OCI-LY7 (cell line): ENCODE measurements around the gene CATSPERB. TPM values are rescaled to one million over a fixed set of nuclear protein-coding genes. Genes with fewer than 3 reads are reported as not detected.

Experiments used
- BruUV-seq: library from RNA; stranded (reverse); fragments of 400-500 nt; replicated peaks from 2 replicates; lab custom pipeline; 2021; lab: Mats Ljungman, UMichigan
- CTCF ChIA-PET: fragments of 300-600 bp; sonication (Branson Sonifier 250); formaldehyde crosslinking; loops from one replicate; lab custom pipeline; 2022; ENCODE audit warnings: antibody characterized with exemption; ENCODE audit not compliant: unreplicated experiment; lab: Charles Lee
- POLR2A ChIA-PET: fragments of 300-600 bp; sonication (Branson Sonifier 250); formaldehyde crosslinking; loops from one replicate; lab custom pipeline; 2022; ENCODE audit warnings: antibody characterized with exemption; lab: Charles Lee
- DNase-seq: peaks from one replicate; pipeline ENCODE4 v3.0.0-alpha.2; 2015; ENCODE audit warnings: low spot score
- H2AFZ ChIP-seq: fragments of 200-600 bp; sonication (generic), shearing (Covaris generic); 2 replicates; pipeline ENCODE4 v1.6.1; 2014; ENCODE audit warnings: mild to moderate bottlenecking, antibody characterized with exemption, low read length, moderate library complexity
- H3K27ac ChIP-seq: fragments of 200-600 bp; sonication (generic); 2 replicates; pipeline ENCODE4 v1.5.1; 2014; ENCODE audit warnings: mixed run types, low read depth, mild to moderate bottlenecking, moderate library complexity, low read length, inconsistent platforms; ENCODE audit not compliant: poor library complexity, severe bottlenecking
- H3K36me3 ChIP-seq: fragments of 200-600 bp; sonication (generic); 2 replicates; pipeline ENCODE4 v1.6.1; 2014; ENCODE audit warnings: mild to moderate bottlenecking, antibody characterized with exemption, low read length, moderate library complexity, mixed read lengths; ENCODE audit not compliant: insufficient read depth
- H3K4me1 ChIP-seq: fragments of 200-600 bp; sonication (generic); 2 replicates; pipeline ENCODE4 v1.5.1; 2014; ENCODE audit warnings: mild to moderate bottlenecking, low read length; ENCODE audit not compliant: insufficient read depth, poor library complexity, severe bottlenecking
- H3K4me2 ChIP-seq: fragments of 200-600 bp; sonication (generic); 2 replicates; pipeline ENCODE4 v1.6.1; 2014; ENCODE audit warnings: mild to moderate bottlenecking, low read length
- H3K4me3 ChIP-seq: fragments of 200-600 bp; sonication (generic); 2 replicates; pipeline ENCODE4 v1.5.1; 2014; ENCODE audit warnings: mild to moderate bottlenecking, low read depth, low read length; ENCODE audit not compliant: poor library complexity, severe bottlenecking
- H3K79me2 ChIP-seq: fragments of 200-600 bp; sonication (generic); 2 replicates; pipeline ENCODE4 v1.6.1; 2016; ENCODE audit warnings: low read depth, mild to moderate bottlenecking, low read length, moderate library complexity, mixed read lengths; ENCODE audit not compliant: insufficient read depth
- H3K9me2 ChIP-seq: fragments of 200-600 bp; sonication (generic); 2 replicates; pipeline ENCODE4 v1.6.1; 2016; ENCODE audit warnings: mild to moderate bottlenecking, low read length, mixed read lengths; ENCODE audit not compliant: insufficient read depth
- H3K9me3 ChIP-seq: fragments of 200-600 bp; sonication (generic); 2 replicates; pipeline ENCODE4 v1.6.1; 2014; ENCODE audit warnings: mild to moderate bottlenecking, mixed run types, low read length, mixed read lengths
- H4K20me1 ChIP-seq: fragments of 200-600 bp; sonication (generic); 2 replicates; pipeline ENCODE4 v1.6.1; 2014; ENCODE audit warnings: mild to moderate bottlenecking, antibody characterized with exemption, low read length, moderate library complexity, mixed read lengths; ENCODE audit not compliant: insufficient read depth
- EZH2phosphoT487 ChIP-seq: fragments of 200-600 bp; sonication (generic); IDR thresholded peaks from 2 replicates; pipeline ENCODE4 v1.6.1; 2018; ENCODE audit warnings: low read depth, borderline replicate concordance, mild to moderate bottlenecking, mixed run types, antibody characterized with exemption, low read length, moderate library complexity, mixed read lengths
- intact Hi-C: fragments of 100-400 bp; cut with micrococcal nuclease; formaldehyde crosslinking; loops from one replicate; pipeline ENCODE4 v1.10.0; 2022; ENCODE audit not compliant: unreplicated experiment
- total RNA-seq, 2 experiments: library from RNA; depleted of rRNA in 1 of 2; stranded (reverse); fragments of >200 nt in 1 of 2; shearing (Covaris generic) in 1 of 2; gene quantifications; 2 replicates each; pipeline ENCODE4 v1.2.3, GENCODE V29; 2014 to 2022
- TF ChIP-seq, protein P1 (sequence below): fragments of 200-600 bp; sonication (generic); conservative IDR thresholded peaks from 2 replicates; pipeline ENCODE4 v1.5.1; 2014; ENCODE audit warnings: mild to moderate bottlenecking, antibody characterized with exemption, low read length, moderate library complexity, mixed read lengths

CATSPERB gene
- total RNA-seq, 2 experiments from 2014 or later = not detected

DNA sequence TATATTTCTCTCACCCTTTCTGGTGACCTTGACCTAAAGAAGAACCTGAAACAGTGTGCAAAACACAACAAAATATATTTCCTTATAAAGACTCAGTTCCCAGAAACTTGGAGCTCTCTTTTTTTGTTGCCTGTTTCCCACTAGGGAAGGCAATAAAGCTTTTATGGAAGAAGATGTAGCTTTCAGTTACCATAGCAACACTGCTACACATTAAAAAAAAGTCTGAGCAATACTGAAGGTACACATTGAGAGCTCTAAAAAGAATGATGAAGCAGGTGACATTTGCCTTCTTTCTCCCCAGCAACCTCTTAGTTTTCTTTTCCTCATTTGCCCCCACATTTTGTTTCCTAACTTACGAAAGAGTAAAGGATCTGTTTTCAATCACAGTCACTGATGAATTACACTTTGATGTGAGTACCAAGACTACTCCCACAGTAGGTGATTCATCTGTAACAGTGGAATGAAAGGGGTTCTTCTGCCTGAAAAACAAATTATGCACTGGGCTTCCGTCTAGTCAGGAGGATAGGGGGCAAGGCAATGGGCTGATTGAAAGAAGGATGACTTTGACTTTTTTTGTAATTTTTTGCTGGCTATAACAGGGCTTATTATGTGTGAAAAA lies 1.1 kb upstream of the CATSPERB start:
- BruUV-seq = no TSS peak
- Histone ChIP-seq H3K9me3 (no peaks in the 10 kb centered on the region), H3K27ac (no peak overlapping the region), H2AFZ (no peak overlapping the region), H4K20me1 (no peaks in the 10 kb centered on the region), H3K4me1 (no peaks in the 10 kb centered on the region), H3K4me3 (no peak overlapping the region), H3K79me2 (no peaks in the 10 kb centered on the region), H3K36me3 (no peaks in the 10 kb centered on the region), H3K9me2 (no peaks in the 10 kb centered on the region), H3K4me2 (no peak overlapping the region)
- ChIA-PET CTCF (no interaction called here), POLR2A (interaction anchor here (0.7 kb wide), 1 partner anchor 83 kb away, joined by 3 read pairs; no protein-coding TSS in a partner anchor)
- TF ChIP-seq, protein P1, sequence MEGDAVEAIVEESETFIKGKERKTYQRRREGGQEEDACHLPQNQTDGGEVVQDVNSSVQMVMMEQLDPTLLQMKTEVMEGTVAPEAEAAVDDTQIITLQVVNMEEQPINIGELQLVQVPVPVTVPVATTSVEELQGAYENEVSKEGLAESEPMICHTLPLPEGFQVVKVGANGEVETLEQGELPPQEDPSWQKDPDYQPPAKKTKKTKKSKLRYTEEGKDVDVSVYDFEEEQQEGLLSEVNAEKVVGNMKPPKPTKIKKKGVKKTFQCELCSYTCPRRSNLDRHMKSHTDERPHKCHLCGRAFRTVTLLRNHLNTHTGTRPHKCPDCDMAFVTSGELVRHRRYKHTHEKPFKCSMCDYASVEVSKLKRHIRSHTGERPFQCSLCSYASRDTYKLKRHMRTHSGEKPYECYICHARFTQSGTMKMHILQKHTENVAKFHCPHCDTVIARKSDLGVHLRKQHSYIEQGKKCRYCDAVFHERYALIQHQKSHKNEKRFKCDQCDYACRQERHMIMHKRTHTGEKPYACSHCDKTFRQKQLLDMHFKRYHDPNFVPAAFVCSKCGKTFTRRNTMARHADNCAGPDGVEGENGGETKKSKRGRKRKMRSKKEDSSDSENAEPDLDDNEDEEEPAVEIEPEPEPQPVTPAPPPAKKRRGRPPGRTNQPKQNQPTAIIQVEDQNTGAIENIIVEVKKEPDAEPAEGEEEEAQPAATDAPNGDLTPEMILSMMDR = no peak
- TF ChIP-seq EZH2phosphoT487 = no peak
- intact Hi-C loops = no loop called here
- no peak for DNase-seq

DNA sequence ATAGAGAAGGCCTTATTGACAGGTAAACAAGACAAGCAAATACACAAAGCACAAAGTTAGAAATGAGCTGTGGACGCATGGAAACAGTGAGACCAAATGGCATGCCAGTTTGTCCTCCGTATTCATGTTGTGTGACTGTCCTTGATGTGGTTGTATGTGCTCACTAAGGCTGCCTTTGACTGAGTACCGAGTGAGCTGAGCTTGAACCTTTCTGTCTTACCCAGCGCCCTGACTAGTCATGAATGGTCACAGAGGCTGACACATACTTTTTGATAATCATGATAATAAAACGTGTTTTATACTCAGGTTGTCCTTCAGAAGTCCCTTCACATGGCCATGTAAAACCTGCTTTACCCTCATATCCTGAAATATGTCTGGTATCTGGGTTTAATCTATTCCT lies 553 bp upstream of the CATSPERB start:
- Histone ChIP-seq H3K9me3 (no peaks in the 10 kb centered on the region), H2AFZ (no peak overlapping the region), H3K4me3 (no peak overlapping the region), H3K36me3 (no peaks in the 10 kb centered on the region), H3K9me2 (no peaks in the 10 kb centered on the region), H4K20me1 (no peaks in the 10 kb centered on the region), H3K4me2 (no peak overlapping the region), H3K79me2 (no peaks in the 10 kb centered on the region), H3K27ac (no peak overlapping the region), H3K4me1 (no peaks in the 10 kb centered on the region)
- no peak for TF ChIP-seq EZH2phosphoT487
- TF ChIP-seq, protein P1 = no peak
- CTCF ChIA-PET = no interaction called here
- POLR2A ChIA-PET = no interaction called here
- no TSS peak for BruUV-seq
- no peak for DNase-seq
- intact Hi-C loops = no loop called here

DNA sequence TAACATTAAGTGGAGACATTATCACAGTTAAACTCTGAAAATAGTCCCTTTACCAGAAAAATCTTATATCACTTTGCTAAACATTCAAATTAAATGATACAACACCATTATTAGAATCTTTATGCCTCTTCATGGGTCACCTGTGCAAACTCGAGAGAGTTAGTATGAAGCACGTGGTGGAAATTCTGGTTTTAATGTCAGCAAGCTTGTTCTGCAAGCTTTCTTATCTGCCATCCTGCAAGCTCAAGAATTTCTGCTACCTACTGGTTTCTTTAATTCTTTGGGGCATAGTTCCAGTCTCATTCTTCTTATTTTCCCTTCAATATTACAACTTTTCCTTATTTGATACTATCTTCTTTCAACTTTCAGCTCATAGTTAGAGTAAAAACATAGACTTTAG lies 868 bp downstream of the CATSPERB start:
- H2AFZ ChIP-seq = no peak overlapping the region
- H3K27ac ChIP-seq = no peak overlapping the region
- H3K36me3 ChIP-seq = no peaks in the 10 kb centered on the region
- no peaks in the 10 kb centered on the region for H3K79me2 ChIP-seq
- H3K9me3 ChIP-seq = no peaks in the 10 kb centered on the region
- no peaks in the 10 kb centered on the region for H3K9me2 ChIP-seq
- no peak overlapping the region for H3K4me2 ChIP-seq
- intact Hi-C loops = no loop called here
- H3K4me3 ChIP-seq = no peak overlapping the region
- no peaks in the 10 kb centered on the region for H3K4me1 ChIP-seq
- no TSS peak for BruUV-seq
- no peak for DNase-seq
- no peaks in the 10 kb centered on the region for H4K20me1 ChIP-seq
- ChIA-PET CTCF (no interaction called here), POLR2A (no interaction called here)
- TF ChIP-seq, protein P1 = no peak
- TF ChIP-seq EZH2phosphoT487 = no peak
